ENCODE measurements around the gene ACER3. TPM values are rescaled to one million over a fixed set of nuclear protein-coding genes. Genes with fewer than 3 reads are reported as not detected.

Gene ACER3
- total RNA-seq, 1 donor from 2014 or later, result 17.3 TPM

DNA sequence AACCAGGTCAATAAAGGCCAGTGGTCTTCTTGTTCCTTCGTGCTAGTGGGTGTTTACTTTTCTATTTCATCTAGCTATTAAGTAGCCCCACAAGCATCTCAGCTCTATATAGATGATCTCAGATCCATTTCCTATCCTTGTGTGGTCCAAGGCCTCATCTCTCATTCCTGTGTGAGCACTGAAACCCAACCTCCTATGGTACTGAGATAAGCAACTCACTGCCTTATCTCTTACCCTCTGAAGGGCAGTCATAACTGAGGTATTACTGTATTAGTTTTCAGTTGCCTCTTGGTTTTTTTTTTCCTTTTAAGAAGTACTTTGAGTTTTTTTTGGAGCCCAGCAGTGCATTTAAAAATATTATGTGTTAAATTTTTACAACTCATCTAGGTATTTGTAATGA lies 28.3 kb downstream of the ACER3 start:
- Histone ChIP-seq H3K9me3 (ENCODE audit: insufficient read depth, low read depth, low read length) (no peaks in the 10 kb centered on the region), H4K20me1 (ENCODE audit: insufficient read depth, low read length) (no peaks in the 10 kb centered on the region), H3K79me2 (ENCODE audit: insufficient read depth, low read length) (no peaks in the 10 kb centered on the region), H3K4me3 (ENCODE audit: insufficient read depth, low read depth, low read length) (no peak overlapping the region), H3K4me1 (ENCODE audit: insufficient read depth, low read length) (peaks cover 10% of the 10 kb centered on the region), H3K9ac (ENCODE audit: low read length) (no peak overlapping the region), H2AFZ (ENCODE audit: low read depth, low read length) (no peak overlapping the region), H3K27ac (ENCODE audit: low read depth, low read length) (no peak overlapping the region), H3K27me3 (ENCODE audit: insufficient read depth, low read length) (no peaks in the 10 kb centered on the region), H3K36me3 (ENCODE audit: insufficient read depth, low read length) (no peaks in the 10 kb centered on the region), H3K4me2 (ENCODE audit: low read length) (peak overlapping the region; percentile 25)
- H3K4me1 Mint-ChIP-seq (ENCODE audit: low read depth, unreplicated experiment), result peaks cover 11% of the 10 kb centered on the region
- H3K9me3 Mint-ChIP-seq (ENCODE audit: unreplicated experiment), result no peaks in the 10 kb centered on the region
- FAIRE-seq (no peak), DNase-seq (ENCODE audit: low read depth) (peak; percentile 64)
- H3K36me3 Mint-ChIP-seq (ENCODE audit: low read depth, unreplicated experiment), result no peaks in the 10 kb centered on the region
- TF ChIP-seq, protein P1, sequence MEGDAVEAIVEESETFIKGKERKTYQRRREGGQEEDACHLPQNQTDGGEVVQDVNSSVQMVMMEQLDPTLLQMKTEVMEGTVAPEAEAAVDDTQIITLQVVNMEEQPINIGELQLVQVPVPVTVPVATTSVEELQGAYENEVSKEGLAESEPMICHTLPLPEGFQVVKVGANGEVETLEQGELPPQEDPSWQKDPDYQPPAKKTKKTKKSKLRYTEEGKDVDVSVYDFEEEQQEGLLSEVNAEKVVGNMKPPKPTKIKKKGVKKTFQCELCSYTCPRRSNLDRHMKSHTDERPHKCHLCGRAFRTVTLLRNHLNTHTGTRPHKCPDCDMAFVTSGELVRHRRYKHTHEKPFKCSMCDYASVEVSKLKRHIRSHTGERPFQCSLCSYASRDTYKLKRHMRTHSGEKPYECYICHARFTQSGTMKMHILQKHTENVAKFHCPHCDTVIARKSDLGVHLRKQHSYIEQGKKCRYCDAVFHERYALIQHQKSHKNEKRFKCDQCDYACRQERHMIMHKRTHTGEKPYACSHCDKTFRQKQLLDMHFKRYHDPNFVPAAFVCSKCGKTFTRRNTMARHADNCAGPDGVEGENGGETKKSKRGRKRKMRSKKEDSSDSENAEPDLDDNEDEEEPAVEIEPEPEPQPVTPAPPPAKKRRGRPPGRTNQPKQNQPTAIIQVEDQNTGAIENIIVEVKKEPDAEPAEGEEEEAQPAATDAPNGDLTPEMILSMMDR (IDR thresholded peaks at IDR 0.05; ENCODE audit: insufficient read depth, low read depth, low read length), result no peak
- no peak for TF ChIP-seq EZH2 (IDR thresholded peaks at IDR 0.05; ENCODE audit: insufficient read depth, low read length)
- H3K27ac Mint-ChIP-seq (ENCODE audit: unreplicated experiment), result no peak overlapping the region
- no peaks in the 10 kb centered on the region for H3K27me3 Mint-ChIP-seq (ENCODE audit: low read depth, unreplicated experiment)
- no peak overlapping the region for H3K4me3 Mint-ChIP-seq (ENCODE audit: unreplicated experiment)

DNA sequence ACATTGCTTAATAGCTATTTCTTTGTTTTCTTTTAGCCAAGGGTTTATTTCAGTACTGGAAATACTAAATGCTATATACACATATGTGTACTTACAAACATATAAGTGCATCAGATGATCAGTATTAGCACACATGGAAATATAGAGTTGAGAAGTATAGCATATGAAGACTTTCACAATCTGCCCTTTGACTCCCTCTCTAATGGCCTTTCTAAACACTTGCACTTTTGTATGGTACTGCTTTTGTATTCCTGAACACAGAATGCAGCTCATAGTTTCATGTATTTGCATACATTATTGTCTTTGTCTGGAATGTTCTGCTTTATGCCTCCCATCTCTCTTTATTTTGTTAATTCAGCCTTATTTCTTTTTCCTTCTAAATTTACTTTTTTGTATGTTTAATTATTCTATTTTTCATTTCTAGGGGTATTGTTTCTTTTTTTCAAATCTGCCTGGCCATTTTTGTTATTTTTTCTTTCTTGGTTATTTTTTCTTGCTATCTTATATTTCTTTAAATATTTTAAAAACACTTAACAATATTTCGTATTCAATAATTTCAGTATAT lies 28.8 kb downstream of the ACER3 start:
- no peaks in the 10 kb centered on the region for H3K36me3 Mint-ChIP-seq (ENCODE audit: low read depth, unreplicated experiment)
- TF ChIP-seq, protein P1 (IDR thresholded peaks at IDR 0.05; ENCODE audit: insufficient read depth, low read depth, low read length), result no peak
- no peak for TF ChIP-seq EZH2 (IDR thresholded peaks at IDR 0.05; ENCODE audit: insufficient read depth, low read length)
- Histone ChIP-seq H4K20me1 (ENCODE audit: insufficient read depth, low read length) (no peaks in the 10 kb centered on the region), H3K9me3 (ENCODE audit: insufficient read depth, low read depth, low read length) (no peaks in the 10 kb centered on the region), H3K4me1 (ENCODE audit: insufficient read depth, low read length) (peaks cover 10% of the 10 kb centered on the region), H3K4me3 (ENCODE audit: insufficient read depth, low read depth, low read length) (no peak overlapping the region), H3K36me3 (ENCODE audit: insufficient read depth, low read length) (no peaks in the 10 kb centered on the region), H3K9ac (ENCODE audit: low read length) (no peak overlapping the region), H3K4me2 (ENCODE audit: low read length) (peak overlapping the region; percentile 25), H3K27me3 (ENCODE audit: insufficient read depth, low read length) (no peaks in the 10 kb centered on the region), H3K79me2 (ENCODE audit: insufficient read depth, low read length) (no peaks in the 10 kb centered on the region), H2AFZ (ENCODE audit: low read depth, low read length) (no peak overlapping the region), H3K27ac (ENCODE audit: low read depth, low read length) (no peak overlapping the region)
- no peak overlapping the region for H3K4me3 Mint-ChIP-seq (ENCODE audit: unreplicated experiment)
- H3K27me3 Mint-ChIP-seq (ENCODE audit: low read depth, unreplicated experiment), result no peaks in the 10 kb centered on the region
- DNase-seq (ENCODE audit: low read depth) (no peak), FAIRE-seq (no peak)
- H3K9me3 Mint-ChIP-seq (ENCODE audit: unreplicated experiment), result no peaks in the 10 kb centered on the region
- no peak overlapping the region for H3K27ac Mint-ChIP-seq (ENCODE audit: unreplicated experiment)
- peaks cover 11% of the 10 kb centered on the region for H3K4me1 Mint-ChIP-seq (ENCODE audit: low read depth, unreplicated experiment)

DNA sequence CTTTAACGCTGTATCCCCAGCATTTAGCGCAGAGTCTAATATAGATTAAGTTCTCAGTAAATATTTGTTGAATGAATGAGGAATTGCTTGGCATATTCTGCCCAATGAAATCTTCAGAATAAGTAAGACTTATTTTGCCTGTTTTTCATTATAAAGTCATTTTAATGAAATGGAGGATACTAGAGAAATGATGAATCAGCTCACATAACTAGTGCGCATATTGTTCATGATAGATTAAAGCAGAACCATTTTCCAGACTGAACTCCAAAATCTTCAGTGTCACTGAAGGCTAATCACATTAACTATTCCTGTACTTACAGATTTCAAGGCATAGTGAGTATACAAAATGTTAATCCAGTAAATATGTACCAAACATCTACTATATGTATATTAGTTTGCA lies 29.6 kb downstream of the ACER3 start:
- no peaks in the 10 kb centered on the region for H3K79me2 ChIP-seq (ENCODE audit: insufficient read depth, low read length)
- no peaks in the 10 kb centered on the region for H3K36me3 ChIP-seq (ENCODE audit: insufficient read depth, low read length)
- no peaks in the 10 kb centered on the region for H3K9me3 Mint-ChIP-seq (ENCODE audit: unreplicated experiment)
- FAIRE-seq (no peak), DNase-seq (ENCODE audit: low read depth) (no peak)
- H3K4me2 ChIP-seq (ENCODE audit: low read length), result no peak overlapping the region
- TF ChIP-seq, protein P1 (IDR thresholded peaks at IDR 0.05; ENCODE audit: insufficient read depth, low read depth, low read length), result no peak
- no peak for TF ChIP-seq EZH2 (IDR thresholded peaks at IDR 0.05; ENCODE audit: insufficient read depth, low read length)
- no peak overlapping the region for H3K27ac ChIP-seq (ENCODE audit: low read depth, low read length)
- H3K4me1 ChIP-seq (ENCODE audit: insufficient read depth, low read length), result peaks cover 4% of the 10 kb centered on the region
- H3K36me3 Mint-ChIP-seq (ENCODE audit: low read depth, unreplicated experiment), result no peaks in the 10 kb centered on the region
- H3K27ac Mint-ChIP-seq (ENCODE audit: unreplicated experiment), result no peak overlapping the region
- no peak overlapping the region for H3K9ac ChIP-seq (ENCODE audit: low read length)
- H2AFZ ChIP-seq (ENCODE audit: low read depth, low read length), result no peak overlapping the region
- no peaks in the 10 kb centered on the region for H3K27me3 Mint-ChIP-seq (ENCODE audit: low read depth, unreplicated experiment)
- no peaks in the 10 kb centered on the region for H4K20me1 ChIP-seq (ENCODE audit: insufficient read depth, low read length)
- H3K4me3 Mint-ChIP-seq (ENCODE audit: unreplicated experiment), result no peak overlapping the region
- H3K4me3 ChIP-seq (ENCODE audit: insufficient read depth, low read depth, low read length), result no peak overlapping the region
- peaks cover 11% of the 10 kb centered on the region for H3K4me1 Mint-ChIP-seq (ENCODE audit: low read depth, unreplicated experiment)
- H3K27me3 ChIP-seq (ENCODE audit: insufficient read depth, low read length), result no peaks in the 10 kb centered on the region
- no peaks in the 10 kb centered on the region for H3K9me3 ChIP-seq (ENCODE audit: insufficient read depth, low read depth, low read length)

Data from astrocyte (in vitro differentiated cells and primary cell).